Measurements from ENCODE around the gene AHNAK. TPM values are rescaled to one million over a fixed set of nuclear protein-coding genes. Genes with fewer than 3 reads are reported as not detected.
A peak's percentile ranks its signal among the peaks of the same experiment; 100 is the strongest.
"Not testable (repeated sequence)": the region's sequence is repeated elsewhere in the genome, so short reads cannot be mapped to it uniquely, and the experiment has no call there.

The AHNAK gene
- total and polyA plus RNA-seq, 2 donors (not counting 3 experiments of a cell fraction or from before 2014, with no cell fraction given) = 35.2 to 436 TPM

DNA sequence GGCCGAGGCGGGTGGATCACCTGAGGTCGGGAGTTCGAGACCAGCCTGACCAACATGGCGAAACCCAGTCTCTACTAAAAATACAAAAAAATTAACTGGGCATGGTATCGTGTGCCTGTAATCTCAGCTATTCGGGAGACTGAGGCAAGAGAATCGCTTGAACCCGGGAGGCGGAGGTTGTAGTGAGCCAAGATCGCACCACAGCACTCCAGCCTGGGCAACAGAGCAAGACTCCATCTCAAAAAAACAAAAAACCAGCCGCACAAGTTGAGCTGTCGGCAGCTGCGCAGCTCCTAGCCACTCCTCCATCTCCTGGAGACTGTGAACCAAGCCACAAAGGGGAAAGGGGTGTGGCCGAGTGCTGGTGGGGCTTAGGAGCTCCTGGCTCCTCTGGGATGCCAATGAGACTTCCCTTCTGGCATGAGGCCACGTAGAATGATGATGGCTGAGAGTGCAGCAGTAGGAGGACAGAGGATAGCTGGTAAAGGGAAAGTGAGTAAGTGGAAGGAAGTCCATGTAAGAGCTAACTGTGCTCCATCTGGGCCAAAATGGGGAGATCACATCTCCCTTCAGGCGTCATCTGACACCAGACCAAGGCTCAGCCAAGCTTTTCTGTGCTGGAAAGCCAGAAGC, 47.2 kb downstream of the AHNAK start:
- Histone ChIP-seq H2AFZ (ENCODE audit: low read depth, low read length) (peak overlapping the region; percentile 3), H3K4me1 (ENCODE audit: control insufficient read depth, extremely low read depth, insufficient read depth, low read length) (peaks cover 29% of the 10 kb centered on the region)
- CTCF ChIA-PET = interaction anchor here (0.6 to 3.0 kb wide), 11 partner anchors 9 to 165 kb away, joined by 3 to 29 read pairs (median 4); partner anchors contain the start of genes C11orf98 and CSKMT
- H3K9ac ChIP-seq (replicated peaks; ENCODE audit: extremely low read depth, insufficient read depth, low read length); H3K4me3 ChIP-seq (replicated peaks in 1 of 3; ENCODE audit: insufficient read depth in 1 of 3, low read depth in 1 of 3, low read length in 3 of 3); intact Hi-C loops (cut with micrococcal nuclease); H3K4me2 ChIP-seq (ENCODE audit: insufficient read depth, low read length); BruUV-seq (replicated peaks); H3K79me2 ChIP-seq (ENCODE audit: control insufficient read depth, insufficient read depth, low read length); H3K9me3 ChIP-seq (replicated peaks; ENCODE audit: control insufficient read depth, insufficient read depth, low read length); dilution Hi-C loops (cut with MboI; ENCODE audit: extremely low pct_ligation_motif_present, low sequenced_read_pairs); H4K20me1 ChIP-seq (replicated peaks; ENCODE audit: control insufficient read depth, extremely low read depth, insufficient read depth, low read length); H3K27ac ChIP-seq (ENCODE audit: insufficient read depth, low read depth, low read length); H3K27me3 ChIP-seq (ENCODE audit: control insufficient read depth in 2 of 2, insufficient read depth in 2 of 2, low read length in 2 of 2); H3K9me1 ChIP-seq (replicated peaks; ENCODE audit: control insufficient read depth, extremely low read depth, insufficient read depth, low read length); H3K36me3 ChIP-seq (ENCODE audit: control insufficient read depth in 2 of 2, extremely low read depth in 1 of 2, insufficient read depth in 2 of 2, low read length in 2 of 2): not testable (repeated sequence)
- peak; percentile 34 for TF ChIP-seq FOS (IDR thresholded peaks at IDR 0.05; ENCODE audit: borderline replicate concordance, insufficient read depth, low read length)
- peak; percentile 50 for TF ChIP-seq GATA2 (IDR thresholded peaks at IDR 0.05; ENCODE audit: insufficient read depth, insufficient read length, low read depth, low read length)
- peak; percentile 82 for FAIRE-seq
- peak; percentile 57 for DNase-seq (ENCODE audit: low read depth, low spot score)
- POLR2A ChIA-PET = interaction anchor here (2.0 kb wide), 1 partner anchor 92 kb away, joined by 5 read pairs; the partner anchor contains the start of gene TUT1

DNA sequence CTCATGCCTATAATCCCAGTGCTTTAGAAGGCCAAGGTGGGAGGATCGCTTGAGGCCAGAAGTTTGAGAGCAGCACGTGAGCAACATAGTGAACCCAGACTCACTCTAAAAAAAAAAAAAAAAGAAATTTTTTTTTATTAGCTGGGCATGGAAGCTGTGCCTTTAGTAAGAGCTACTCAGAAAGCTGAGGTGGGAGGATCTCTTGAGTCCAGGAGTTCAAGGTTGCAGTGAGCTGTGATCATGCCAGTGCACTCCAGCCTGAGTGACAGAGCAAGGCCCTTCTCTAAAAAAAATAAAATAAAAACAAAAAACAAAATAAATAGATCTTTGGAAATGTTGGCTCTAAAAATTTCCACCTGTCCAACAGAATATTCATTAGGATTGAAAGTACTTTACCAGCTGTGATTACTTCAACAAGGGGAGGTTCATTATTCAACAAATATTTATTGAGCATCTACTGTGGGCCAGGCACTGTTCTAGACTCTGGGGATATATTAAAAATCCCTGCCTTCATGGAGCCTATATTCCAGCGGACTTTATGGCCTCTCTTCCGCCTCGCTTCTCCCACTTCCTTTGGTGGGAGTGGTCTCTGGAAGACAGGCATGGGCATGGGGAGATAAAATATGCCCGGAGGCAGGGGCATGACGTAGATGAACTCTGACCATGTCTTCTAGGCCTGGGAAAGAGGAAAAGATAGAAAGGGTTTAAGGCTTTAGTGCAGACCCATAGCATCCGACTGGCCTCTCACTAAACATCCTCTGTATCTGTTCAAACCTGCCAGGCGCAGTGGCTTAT, 47.9 kb downstream of the AHNAK start:
- intact Hi-C loops (cut with micrococcal nuclease) = no loop called here
- DNase-seq (ENCODE audit: low read depth, low spot score) = no peak
- no peak overlapping the region for H3K27ac ChIP-seq (ENCODE audit: insufficient read depth, low read depth, low read length)

More for the DNA sequence above, 47.9 kb downstream of the AHNAK start:
- POLR2A ChIA-PET = interaction anchor here (2.0 kb wide), 1 partner anchor 93 kb away, joined by 5 read pairs; the partner anchor contains the start of gene TUT1
- Histone ChIP-seq H3K79me2 (ENCODE audit: control insufficient read depth, insufficient read depth, low read length) (no peaks in the 10 kb centered on the region), H3K27me3 (ENCODE audit: control insufficient read depth in 2 of 2, insufficient read depth in 2 of 2, low read length in 2 of 2) (no peaks in the 10 kb centered on the region), H3K4me3 (replicated peaks in 1 of 3; ENCODE audit: insufficient read depth in 1 of 3, low read depth in 1 of 3, low read length in 3 of 3) (no peak overlapping the region), H3K9me1 (replicated peaks; ENCODE audit: control insufficient read depth, extremely low read depth, insufficient read depth, low read length) (no peaks in the 10 kb centered on the region), H4K20me1 (replicated peaks; ENCODE audit: control insufficient read depth, extremely low read depth, insufficient read depth, low read length) (no peaks in the 10 kb centered on the region), H3K4me2 (ENCODE audit: insufficient read depth, low read length) (no peak overlapping the region), H3K9me3 (replicated peaks; ENCODE audit: control insufficient read depth, insufficient read depth, low read length) (no peaks in the 10 kb centered on the region), H3K36me3 (ENCODE audit: control insufficient read depth in 2 of 2, extremely low read depth in 1 of 2, insufficient read depth in 2 of 2, low read length in 2 of 2) (no peaks in the 10 kb centered on the region), H2AFZ (ENCODE audit: low read depth, low read length) (no peak overlapping the region), H3K4me1 (ENCODE audit: control insufficient read depth, extremely low read depth, insufficient read depth, low read length) (peaks cover 29% of the 10 kb centered on the region), H3K9ac (replicated peaks; ENCODE audit: extremely low read depth, insufficient read depth, low read length) (no peak overlapping the region)
- dilution Hi-C loops (cut with MboI; ENCODE audit: extremely low pct_ligation_motif_present, low sequenced_read_pairs) = no loop called here
- no peak for FAIRE-seq
- CTCF ChIA-PET = interaction anchor here (1.0 to 3.0 kb wide), 6 partner anchors 9 to 104 kb away, joined by 4 to 29 read pairs (median 8); no protein-coding TSS in a partner anchor
- TF ChIP-seq POLR2A (IDR thresholded peaks at IDR 0.05; ENCODE audit: low read depth, low read length) = no peak
- BruUV-seq (replicated peaks) = no TSS peak
